ENCODE data around the gene GAS2L2.

DNA sequence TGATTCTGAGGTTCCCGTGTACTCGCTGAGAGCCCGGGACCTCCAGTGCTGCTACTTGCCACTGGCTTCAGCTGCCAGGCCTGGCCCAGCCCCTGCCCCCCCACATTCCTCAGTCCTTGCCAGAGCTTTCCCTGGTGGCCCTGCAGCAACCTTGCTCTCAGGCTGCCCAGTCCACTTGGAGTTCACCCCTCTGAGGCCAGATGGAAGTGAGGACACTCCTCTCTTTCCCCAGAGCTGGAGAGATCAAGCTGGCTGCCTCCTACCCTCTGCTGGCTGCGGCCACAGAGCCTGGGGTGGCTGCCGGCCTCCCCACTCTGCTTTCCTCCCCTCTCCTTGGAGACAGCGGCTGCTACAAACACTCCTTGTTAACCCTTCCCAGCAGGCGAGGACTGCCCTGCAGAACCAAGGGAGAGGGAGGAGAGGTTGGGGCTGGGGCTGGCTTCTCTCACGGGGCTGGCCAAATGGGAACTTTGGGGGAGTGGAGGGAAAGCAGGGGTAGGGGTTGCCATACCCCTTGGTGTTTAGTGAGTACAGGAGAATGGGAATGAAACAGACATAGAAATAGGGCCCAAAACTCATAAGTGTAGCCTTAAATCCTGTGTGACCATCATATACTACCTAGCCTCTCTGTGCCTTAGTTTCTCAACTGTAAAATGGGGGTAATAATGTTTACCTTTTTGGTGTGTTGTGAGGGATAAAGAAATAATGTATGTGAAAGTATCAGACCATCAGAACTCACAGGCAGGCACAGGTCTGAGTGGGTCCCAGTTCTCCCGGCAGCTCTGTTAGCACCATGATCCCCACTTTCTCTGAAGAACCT, at the start of gene GAS2L2:
- TF ChIP-seq BRCA1 (IDR thresholded peaks at IDR 0.05; ENCODE audit: low read depth, low read length) (no peak), ZNF274 (IDR thresholded peaks at IDR 0.05; ENCODE audit: borderline replicate concordance, extremely low read depth, low read length) (no peak), POLR2AphosphoS5 (IDR thresholded peaks at IDR 0.05; ENCODE audit: low read depth, low read length) (no peak), HDAC6 (IDR thresholded peaks at IDR 0.05; ENCODE audit: low read depth, low read length) (no peak), POLR2A (IDR thresholded peaks at IDR 0.05; ENCODE audit: control extremely low read depth in 1 of 2, low read depth in 2 of 2, low read length in 2 of 2) (no peak), CREB1 (IDR thresholded peaks at IDR 0.05) (no peak), GABPA (IDR thresholded peaks at IDR 0.05; ENCODE audit: borderline replicate concordance, insufficient read depth, low read length) (no peak), SRF (IDR thresholded peaks at IDR 0.05; ENCODE audit: low read depth, low read length) (no peak), EGR1 (IDR thresholded peaks at IDR 0.05; ENCODE audit: borderline replicate concordance, low read depth, low read length) (no peak), EZH2 (IDR thresholded peaks at IDR 0.05; ENCODE audit: low read depth, low read length, severe bottlenecking) (no peak)
- TF ChIP-seq, protein P1, sequence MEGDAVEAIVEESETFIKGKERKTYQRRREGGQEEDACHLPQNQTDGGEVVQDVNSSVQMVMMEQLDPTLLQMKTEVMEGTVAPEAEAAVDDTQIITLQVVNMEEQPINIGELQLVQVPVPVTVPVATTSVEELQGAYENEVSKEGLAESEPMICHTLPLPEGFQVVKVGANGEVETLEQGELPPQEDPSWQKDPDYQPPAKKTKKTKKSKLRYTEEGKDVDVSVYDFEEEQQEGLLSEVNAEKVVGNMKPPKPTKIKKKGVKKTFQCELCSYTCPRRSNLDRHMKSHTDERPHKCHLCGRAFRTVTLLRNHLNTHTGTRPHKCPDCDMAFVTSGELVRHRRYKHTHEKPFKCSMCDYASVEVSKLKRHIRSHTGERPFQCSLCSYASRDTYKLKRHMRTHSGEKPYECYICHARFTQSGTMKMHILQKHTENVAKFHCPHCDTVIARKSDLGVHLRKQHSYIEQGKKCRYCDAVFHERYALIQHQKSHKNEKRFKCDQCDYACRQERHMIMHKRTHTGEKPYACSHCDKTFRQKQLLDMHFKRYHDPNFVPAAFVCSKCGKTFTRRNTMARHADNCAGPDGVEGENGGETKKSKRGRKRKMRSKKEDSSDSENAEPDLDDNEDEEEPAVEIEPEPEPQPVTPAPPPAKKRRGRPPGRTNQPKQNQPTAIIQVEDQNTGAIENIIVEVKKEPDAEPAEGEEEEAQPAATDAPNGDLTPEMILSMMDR (IDR thresholded peaks at IDR 0.05; ENCODE audit: control extremely low read depth in 1 of 3, insufficient read depth in 1 of 3, low read depth in 1 of 3, low read length in 3 of 3) = no peak
- TF ChIP-seq, protein P2, sequence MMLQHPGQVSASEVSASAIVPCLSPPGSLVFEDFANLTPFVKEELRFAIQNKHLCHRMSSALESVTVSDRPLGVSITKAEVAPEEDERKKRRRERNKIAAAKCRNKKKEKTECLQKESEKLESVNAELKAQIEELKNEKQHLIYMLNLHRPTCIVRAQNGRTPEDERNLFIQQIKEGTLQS (IDR thresholded peaks at IDR 0.05; ENCODE audit: insufficient read depth, low read depth, low read length) = no peak
- TF ChIP-seq, protein P3, sequence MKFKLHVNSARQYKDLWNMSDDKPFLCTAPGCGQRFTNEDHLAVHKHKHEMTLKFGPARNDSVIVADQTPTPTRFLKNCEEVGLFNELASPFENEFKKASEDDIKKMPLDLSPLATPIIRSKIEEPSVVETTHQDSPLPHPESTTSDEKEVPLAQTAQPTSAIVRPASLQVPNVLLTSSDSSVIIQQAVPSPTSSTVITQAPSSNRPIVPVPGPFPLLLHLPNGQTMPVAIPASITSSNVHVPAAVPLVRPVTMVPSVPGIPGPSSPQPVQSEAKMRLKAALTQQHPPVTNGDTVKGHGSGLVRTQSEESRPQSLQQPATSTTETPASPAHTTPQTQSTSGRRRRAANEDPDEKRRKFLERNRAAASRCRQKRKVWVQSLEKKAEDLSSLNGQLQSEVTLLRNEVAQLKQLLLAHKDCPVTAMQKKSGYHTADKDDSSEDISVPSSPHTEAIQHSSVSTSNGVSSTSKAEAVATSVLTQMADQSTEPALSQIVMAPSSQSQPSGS (IDR thresholded peaks at IDR 0.05; ENCODE audit: low read length) = no peak
